GM18502 (cell line): ENCODE data around the gene LATS2.

Experiments
- ATAC-seq: cut with Tn5 transposase; IDR thresholded peaks from one replicate; pipeline ENCODE4 v1.9.1; 2021; ENCODE audit warnings: mild to moderate bottlenecking; ENCODE audit not compliant: unreplicated experiment, poor library complexity

The LATS2 gene

GRCh38 chr13:20924758-20925394 is 136.5 kb downstream of the LATS2 start:
- no peak for ATAC-seq

- no peak for ATAC-seq
Measured at GRCh38 chr13:20923272-20923671, 138.1 kb downstream of the LATS2 start.
